Gastroesophageal sphincter (tissue), 3 donors: ENCODE measurements around the gene ARHGAP20.

Experiments
- POLR2A ChIP-seq, 2 donors: fragments of 450-650 bp; IDR thresholded peaks; one replicate each; pipeline ENCODE4 v1.6.1; 2017; ENCODE audit warnings: antibody characterized with exemption in 2 of 2, mild to moderate bottlenecking in 2 of 2, moderate library complexity in 1 of 2
- TF ChIP-seq, protein P1 (sequence below), 4 experiments: fragments of 200-600 bp in 2 of 4; fragments of 450-650 bp in 2 of 4; sonication (generic) in 1 of 4; IDR thresholded peaks; one replicate each; pipeline ENCODE4 v1.5.1; 2017 to 2019; ENCODE audit warnings: antibody characterized with exemption in 4 of 4, mild to moderate bottlenecking in 2 of 4, moderate library complexity in 2 of 4

DNA sequence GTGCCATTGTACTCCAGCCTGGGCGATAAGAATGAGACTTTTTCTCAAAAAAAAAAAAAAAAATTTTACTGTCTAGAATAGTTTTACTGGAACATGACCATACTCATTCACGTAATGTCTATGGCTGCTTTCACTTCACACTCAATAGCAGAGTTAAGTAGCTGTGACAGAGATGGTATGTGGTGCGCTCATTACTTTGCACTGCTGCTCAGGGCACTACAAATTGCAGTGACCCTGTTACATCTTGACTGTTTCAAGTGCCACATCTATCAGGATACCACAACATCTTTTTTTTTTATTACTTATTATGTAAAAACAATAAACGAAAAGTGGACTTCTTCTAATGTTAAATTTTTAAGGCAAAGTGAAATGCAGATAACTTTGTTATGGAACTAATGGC, 110.3 kb downstream of the ARHGAP20 start:
- TF ChIP-seq, protein P1, sequence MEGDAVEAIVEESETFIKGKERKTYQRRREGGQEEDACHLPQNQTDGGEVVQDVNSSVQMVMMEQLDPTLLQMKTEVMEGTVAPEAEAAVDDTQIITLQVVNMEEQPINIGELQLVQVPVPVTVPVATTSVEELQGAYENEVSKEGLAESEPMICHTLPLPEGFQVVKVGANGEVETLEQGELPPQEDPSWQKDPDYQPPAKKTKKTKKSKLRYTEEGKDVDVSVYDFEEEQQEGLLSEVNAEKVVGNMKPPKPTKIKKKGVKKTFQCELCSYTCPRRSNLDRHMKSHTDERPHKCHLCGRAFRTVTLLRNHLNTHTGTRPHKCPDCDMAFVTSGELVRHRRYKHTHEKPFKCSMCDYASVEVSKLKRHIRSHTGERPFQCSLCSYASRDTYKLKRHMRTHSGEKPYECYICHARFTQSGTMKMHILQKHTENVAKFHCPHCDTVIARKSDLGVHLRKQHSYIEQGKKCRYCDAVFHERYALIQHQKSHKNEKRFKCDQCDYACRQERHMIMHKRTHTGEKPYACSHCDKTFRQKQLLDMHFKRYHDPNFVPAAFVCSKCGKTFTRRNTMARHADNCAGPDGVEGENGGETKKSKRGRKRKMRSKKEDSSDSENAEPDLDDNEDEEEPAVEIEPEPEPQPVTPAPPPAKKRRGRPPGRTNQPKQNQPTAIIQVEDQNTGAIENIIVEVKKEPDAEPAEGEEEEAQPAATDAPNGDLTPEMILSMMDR (IDR thresholded peaks at IDR 0.05), result no peak
- no peak for TF ChIP-seq POLR2A (IDR thresholded peaks at IDR 0.05)
